Caco-2 (cell line): Measurements from ENCODE around the gene CACNA1S. TPM values are rescaled to one million over a fixed set of nuclear protein-coding genes. Genes with fewer than 3 reads are reported as not detected.

ENCODE experiments used
- BruUV-seq: library from RNA; stranded (reverse); fragments of 400-500 nt; replicated peaks from 2 replicates; lab custom pipeline; 2021; lab: Mats Ljungman, UMichigan
- CTCF ChIA-PET: fragments of 300-600 bp; sonication (Branson Sonifier 250); formaldehyde crosslinking; loops from one replicate; lab custom pipeline; 2022; ENCODE audit warnings: antibody characterized with exemption; lab: Charles Lee
- POLR2A ChIA-PET: fragments of 300-600 bp; sonication (Branson Sonifier 250); formaldehyde crosslinking; loops from one replicate; lab custom pipeline; 2022; ENCODE audit warnings: antibody characterized with exemption; lab: Charles Lee
- DNase-seq, 2 experiments: peaks; one replicate each; pipeline versions ENCODE4 v3.0.0 to v3.0.0-alpha.2; 2020 to 2022
- H3K27me3 ChIP-seq: replicated peaks from 2 replicates; pipeline ENCODE4 v1.6.0; 2011; ENCODE audit warnings: low read length; ENCODE audit not compliant: control insufficient read depth, insufficient read depth
- H3K36me3 ChIP-seq: 2 replicates; pipeline ENCODE4 v1.5.1; 2011; ENCODE audit warnings: low read length; ENCODE audit not compliant: control insufficient read depth, insufficient read depth
- H3K4me1 ChIP-seq: fragments of 250-450 bp; sonication (Bioruptor Pico); 2 replicates; pipeline ENCODE4 v1.5.1; 2020; ENCODE audit warnings: mild to moderate bottlenecking
- H3K4me3 ChIP-seq: 2 replicates; pipeline ENCODE4 v1.5.1; 2011; ENCODE audit warnings: low read depth, mild to moderate bottlenecking, control low read depth, low read length
- H3K9me3 ChIP-seq: fragments of 250-450 bp; sonication (Bioruptor Pico); 2 replicates; pipeline ENCODE4 v1.5.1; 2020; ENCODE audit warnings: mild to moderate bottlenecking, moderate library complexity
- H3K27ac Mint-ChIP-seq: one replicate; pipeline ENCODE4 v1.8.0; 2022; ENCODE audit warnings: mixed read lengths; ENCODE audit not compliant: unreplicated experiment
- H3K27me3 Mint-ChIP-seq: one replicate; pipeline ENCODE4 v1.8.0; 2022; ENCODE audit warnings: mixed read lengths; ENCODE audit not compliant: insufficient read depth, unreplicated experiment
- H3K36me3 Mint-ChIP-seq: one replicate; pipeline ENCODE4 v1.8.0; 2022; ENCODE audit warnings: mild to moderate bottlenecking, mixed read lengths; ENCODE audit not compliant: insufficient read depth, unreplicated experiment
- H3K4me1 Mint-ChIP-seq: one replicate; pipeline ENCODE4 v1.8.0; 2022; ENCODE audit warnings: low read depth, mixed read lengths; ENCODE audit not compliant: unreplicated experiment
- H3K4me3 Mint-ChIP-seq: one replicate; pipeline ENCODE4 v1.8.0; 2022; ENCODE audit warnings: mild to moderate bottlenecking, moderate library complexity, mixed read lengths; ENCODE audit not compliant: unreplicated experiment
- H3K9me3 Mint-ChIP-seq: one replicate; pipeline ENCODE4 v1.8.0; 2022; ENCODE audit warnings: mixed read lengths; ENCODE audit not compliant: unreplicated experiment
- CTCF ChIP-seq, 2 experiments: fragments of 200-600 bp in 1 of 2; IDR thresholded peaks; 1 replicate in 1 of 2; 2 replicates in 1 of 2; pipeline versions ENCODE4 v1.5.1 to v1.8.0; 2011 to 2022; ENCODE audit warnings: antibody characterized with exemption in 1 of 2, control low read depth in 1 of 2, inconsistent platforms in 1 of 2, low read depth in 1 of 2, low read length in 1 of 2, mild to moderate bottlenecking in 1 of 2, moderate library complexity in 1 of 2; ENCODE audit not compliant: insufficient read depth in 1 of 2, severe bottlenecking in 1 of 2, unreplicated experiment in 1 of 2
- intact Hi-C: fragments of 100-400 bp; cut with micrococcal nuclease; formaldehyde crosslinking; loops from one replicate; pipeline ENCODE4 v1.10.0; 2022; ENCODE audit not compliant: unreplicated experiment
- total RNA-seq: library from RNA; stranded (reverse); gene quantifications from 2 replicates; pipeline ENCODE4 v1.2.3, GENCODE V29; 2022

Gene CACNA1S
- total RNA-seq, 1 experiment from 2014 or later, result 0.07 TPM

DNA sequence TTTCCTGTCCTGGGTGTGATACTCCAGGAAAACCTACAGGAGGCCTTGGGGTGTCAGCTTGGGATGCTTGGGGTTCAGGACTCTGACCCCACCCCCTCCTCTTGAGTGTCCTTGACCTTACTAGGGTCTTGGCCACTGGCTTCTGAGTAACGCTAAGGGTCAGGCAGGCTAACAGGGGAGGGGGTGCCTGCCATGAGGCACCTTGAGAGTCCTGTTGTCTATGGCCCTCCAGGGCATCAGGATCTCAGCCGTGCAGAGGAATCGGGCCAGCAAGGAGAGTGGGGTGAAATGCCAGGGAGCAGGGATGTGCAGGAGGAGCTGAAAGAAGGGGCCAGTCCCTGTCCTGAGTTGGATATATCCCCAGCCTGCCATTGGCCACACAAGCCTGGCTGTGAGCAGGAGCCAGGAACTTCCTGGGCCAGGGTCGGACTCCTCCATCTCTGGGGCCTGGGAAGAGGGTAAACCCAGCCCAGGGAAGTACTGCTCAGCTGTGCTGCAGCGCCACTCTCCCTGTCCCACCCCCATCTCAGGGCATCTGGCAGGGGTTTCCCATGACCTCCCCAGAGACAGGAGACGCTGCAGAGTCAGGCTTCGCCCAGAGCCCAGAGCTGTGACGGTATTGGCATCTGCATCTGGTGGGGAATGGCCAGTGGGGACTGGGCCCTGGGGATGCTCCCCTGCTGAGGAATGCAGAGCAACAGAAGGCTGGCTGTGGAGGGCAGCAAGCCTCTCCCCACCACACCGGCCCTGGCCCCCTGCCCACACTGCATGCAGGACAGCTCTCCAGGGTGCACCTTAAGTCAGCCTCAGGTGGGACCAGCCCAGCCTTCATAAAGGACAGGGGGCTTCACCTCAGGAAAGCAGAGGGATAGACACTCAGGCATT lies 95.0 kb downstream of the CACNA1S start:
- H3K4me3 ChIP-seq, result no peak overlapping the region
- Mint-ChIP-seq H3K27me3 (no peaks in the 10 kb centered on the region), H3K4me3 (no peak overlapping the region), H3K27ac (no peak overlapping the region), H3K4me1 (peaks cover 19% of the 10 kb centered on the region), H3K36me3 (no peaks in the 10 kb centered on the region), H3K9me3 (no peaks in the 10 kb centered on the region)
- no peaks in the 10 kb centered on the region for H3K9me3 ChIP-seq
- intact Hi-C loops, result no loop called here
- CTCF ChIA-PET, result no interaction called here
- TF ChIP-seq CTCF (IDR thresholded peaks at IDR 0.05; ENCODE audit: insufficient read depth in 1 of 2, low read depth in 1 of 2, low read length in 1 of 2, severe bottlenecking in 1 of 2, unreplicated experiment in 1 of 2), result no peak
- peaks cover 16% of the 10 kb centered on the region for H3K4me1 ChIP-seq
- no TSS peak for BruUV-seq
- H3K36me3 ChIP-seq, result no peaks in the 10 kb centered on the region
- DNase-seq, result no peak
- no peaks in the 10 kb centered on the region for H3K27me3 ChIP-seq
- POLR2A ChIA-PET, result no interaction called here

- BruUV-seq, result no TSS peak
- no peak for DNase-seq
- TF ChIP-seq CTCF (IDR thresholded peaks at IDR 0.05; ENCODE audit: insufficient read depth in 1 of 2, low read depth in 1 of 2, low read length in 1 of 2, severe bottlenecking in 1 of 2, unreplicated experiment in 1 of 2), result no peak
- peaks cover 16% of the 10 kb centered on the region for H3K4me1 ChIP-seq
- H3K4me3 ChIP-seq, result no peak overlapping the region
- no peaks in the 10 kb centered on the region for H3K9me3 Mint-ChIP-seq
- CTCF ChIA-PET, result interaction anchor here (1.1 kb wide), 1 partner anchor 45 kb away, joined by 5 read pairs; no protein-coding TSS in a partner anchor
- no peak overlapping the region for H3K27ac Mint-ChIP-seq
- H3K36me3 ChIP-seq, result no peaks in the 10 kb centered on the region
- no peaks in the 10 kb centered on the region for H3K36me3 Mint-ChIP-seq
- H3K4me3 Mint-ChIP-seq, result no peak overlapping the region
- POLR2A ChIA-PET, result no interaction called here
- peaks cover 19% of the 10 kb centered on the region for H3K4me1 Mint-ChIP-seq
- H3K27me3 Mint-ChIP-seq, result no peaks in the 10 kb centered on the region
- no peaks in the 10 kb centered on the region for H3K9me3 ChIP-seq
- no peaks in the 10 kb centered on the region for H3K27me3 ChIP-seq
- intact Hi-C loops, result no loop called here
Measured at GRCh38 chr1:201016211-201016651, 96.0 kb downstream of the CACNA1S start.

DNA sequence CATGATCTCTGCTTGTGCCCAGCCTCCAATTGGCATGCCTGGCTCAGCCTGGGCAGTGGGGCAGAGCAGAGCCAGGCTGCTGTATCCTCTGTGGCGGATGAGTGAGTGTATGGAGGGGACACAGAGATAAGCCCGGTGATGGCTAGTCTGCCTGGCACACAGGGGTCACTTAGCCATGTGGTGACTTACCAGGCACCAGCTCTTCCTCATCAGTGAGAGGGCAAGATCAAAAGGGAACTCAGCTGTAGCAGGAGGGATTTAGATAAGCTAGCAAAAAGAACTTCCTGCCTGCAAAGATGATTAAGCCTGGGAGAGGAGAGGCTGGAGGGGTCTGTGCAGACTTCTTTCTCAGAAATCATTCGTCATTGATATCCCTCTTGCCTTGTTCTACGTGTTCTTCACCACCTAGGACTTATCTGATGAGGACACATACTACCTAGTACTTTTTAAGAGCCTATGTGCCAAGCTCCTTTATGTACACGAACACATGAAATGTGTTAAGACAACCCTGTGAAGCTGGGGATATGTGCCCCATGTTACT lies 96.6 kb downstream of the CACNA1S start:
- H3K4me1 Mint-ChIP-seq, result peaks cover 15% of the 10 kb centered on the region
- no peaks in the 10 kb centered on the region for H3K36me3 ChIP-seq
- no peak for DNase-seq
- ChIA-PET CTCF (interaction anchor here (1.1 kb wide), 1 partner anchor 44 kb away, joined by 5 read pairs; no protein-coding TSS in a partner anchor), POLR2A (interaction anchor here (0.6 kb wide), 1 partner anchor 155 kb away, joined by 4 read pairs; no protein-coding TSS in a partner anchor)
- H3K9me3 Mint-ChIP-seq, result no peaks in the 10 kb centered on the region
- H3K27me3 Mint-ChIP-seq, result no peaks in the 10 kb centered on the region
- no TSS peak for BruUV-seq
- H3K4me3 ChIP-seq, result no peak overlapping the region
- no peak for TF ChIP-seq CTCF (IDR thresholded peaks at IDR 0.05; ENCODE audit: insufficient read depth in 1 of 2, low read depth in 1 of 2, low read length in 1 of 2, severe bottlenecking in 1 of 2, unreplicated experiment in 1 of 2)
- H3K9me3 ChIP-seq, result no peaks in the 10 kb centered on the region
- H3K4me3 Mint-ChIP-seq, result no peak overlapping the region
- intact Hi-C loops, result no loop called here
- H3K27ac Mint-ChIP-seq, result no peak overlapping the region
- no peaks in the 10 kb centered on the region for H3K36me3 Mint-ChIP-seq
- H3K27me3 ChIP-seq, result no peaks in the 10 kb centered on the region
- peaks cover 13% of the 10 kb centered on the region for H3K4me1 ChIP-seq
